NCI-H187 treated with DMSO at 0.1 percent for 48 hours (cell line): ENCODE measurements around the gene ITIH5.

ENCODE experiments used
- DNase-seq: peaks from one replicate; lab custom pipeline; 2025; lab: John Stamatoyannopoulos, UW

The ITIH5 gene

DNA sequence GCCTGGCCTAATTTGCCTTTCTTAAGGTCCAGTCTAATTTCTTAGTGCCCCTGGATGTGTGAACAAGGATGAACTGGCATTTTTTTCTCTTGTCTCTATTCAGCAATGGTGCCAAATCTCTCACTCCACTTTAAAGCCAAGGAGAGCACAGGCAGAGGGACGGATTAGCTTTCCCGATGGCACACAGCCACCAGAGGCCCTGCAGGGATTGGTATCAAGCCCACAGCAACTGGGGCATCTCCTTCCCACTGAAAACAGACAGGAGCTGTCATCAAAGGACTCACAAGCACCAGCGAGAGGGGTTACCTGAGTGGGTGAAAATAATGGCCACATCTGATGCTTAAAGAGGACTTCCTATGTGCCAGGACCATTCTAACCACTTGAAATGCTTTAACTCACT, 83.1 kb downstream of the ITIH5 start:
- DNase-seq, result no peak

DNA sequence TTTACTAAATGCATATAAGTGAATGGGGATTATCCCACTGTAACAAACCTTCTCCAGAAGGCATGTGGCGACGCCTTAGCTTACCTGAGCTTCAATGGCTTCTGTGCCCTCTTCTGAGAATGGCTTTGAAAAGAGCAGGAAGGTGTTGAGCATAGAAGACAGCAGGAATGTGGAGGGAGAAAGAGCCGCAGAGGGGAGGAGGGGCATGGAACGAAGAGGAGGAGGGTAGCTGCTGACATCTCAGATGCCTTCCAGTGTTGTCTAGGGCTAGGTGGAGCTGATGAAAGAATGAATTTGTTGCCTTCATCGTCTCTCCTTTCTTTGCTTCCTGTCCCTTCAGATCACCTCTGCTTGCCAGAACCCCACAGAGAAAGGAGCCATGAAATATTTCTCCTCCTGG, 86.2 kb downstream of the ITIH5 start:
- DNase-seq, result no peak

DNA sequence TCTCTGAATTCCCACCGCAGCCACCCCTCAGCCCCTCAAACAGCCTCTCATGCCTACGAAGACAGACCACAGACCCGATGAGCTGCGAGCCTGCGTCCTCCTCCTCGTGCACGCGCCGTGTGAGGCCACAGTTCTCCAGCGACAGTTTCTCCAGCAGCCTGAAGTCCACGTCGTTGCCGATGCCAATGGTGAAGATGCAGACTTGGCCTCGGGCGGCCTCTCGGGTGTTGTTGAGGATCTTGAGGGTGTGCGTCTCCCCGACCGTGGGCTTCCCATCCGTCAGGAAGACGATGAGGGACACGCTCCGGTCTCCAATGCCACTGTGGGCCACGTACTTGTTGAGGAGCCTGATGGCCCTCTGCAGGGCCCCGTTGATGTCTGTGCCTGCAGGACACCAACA, 87.1 kb downstream of the ITIH5 start:
- DNase-seq, result no peak

DNA sequence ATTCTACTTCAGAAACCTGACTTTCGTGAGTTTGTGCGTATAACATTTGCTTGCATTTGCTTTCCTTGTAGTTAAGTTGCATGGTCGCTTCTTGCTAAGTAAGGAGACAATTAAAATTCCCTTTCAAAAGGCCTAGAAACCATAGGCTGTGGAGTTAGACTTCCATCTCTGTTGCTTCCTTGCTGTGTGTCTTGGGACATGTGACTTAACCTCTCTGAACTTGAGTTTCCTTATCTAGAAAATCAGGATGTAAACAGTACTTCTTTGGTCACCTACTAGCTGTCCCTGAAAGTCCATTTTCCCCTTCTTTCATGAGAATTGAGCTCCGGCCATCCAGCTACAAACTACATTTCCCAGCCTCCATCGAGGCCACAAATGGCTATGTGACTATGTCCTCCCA, 89.2 kb downstream of the ITIH5 start:
- no peak for DNase-seq

DNA sequence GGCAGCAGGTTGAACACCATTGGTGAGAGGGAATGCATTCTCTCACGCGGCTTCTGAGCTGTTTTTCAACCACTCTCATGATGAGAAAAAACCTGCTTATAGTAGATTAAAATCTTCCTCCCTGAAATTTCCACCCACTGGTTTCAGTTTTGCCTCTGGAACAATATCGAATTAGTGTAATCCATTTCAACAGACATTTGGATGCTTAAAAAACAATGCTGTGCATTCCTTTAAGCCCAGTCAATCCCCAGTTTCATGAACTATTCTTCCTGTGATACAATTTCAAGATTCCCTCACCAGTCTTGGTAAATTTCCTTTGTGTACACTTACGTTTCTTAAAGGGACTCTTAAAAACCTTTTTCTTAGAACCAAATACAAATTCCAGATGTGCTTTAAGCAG, 89.6 kb downstream of the ITIH5 start:
- no peak for DNase-seq

DNA sequence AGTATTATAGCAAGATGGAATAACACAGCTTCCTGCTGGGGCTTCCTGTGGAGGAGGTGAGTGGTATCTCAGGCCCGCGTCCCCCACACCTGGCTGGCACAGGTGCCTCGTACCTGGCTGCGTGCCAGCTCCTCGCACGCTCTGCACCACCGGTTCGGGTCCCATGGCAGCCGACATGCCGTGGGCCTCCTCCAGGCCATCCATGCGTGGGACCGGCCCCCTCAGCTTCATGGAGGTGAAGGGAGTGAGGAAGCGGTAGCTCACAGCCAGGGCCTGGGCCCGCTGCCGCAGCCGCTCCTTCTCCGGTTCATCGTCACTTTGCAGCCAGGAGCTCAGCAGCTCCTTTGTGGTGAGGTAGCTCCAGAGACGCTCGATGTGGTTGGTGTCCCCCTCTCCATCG, 90.4 kb downstream of the ITIH5 start:
- DNase-seq, result no peak

DNA sequence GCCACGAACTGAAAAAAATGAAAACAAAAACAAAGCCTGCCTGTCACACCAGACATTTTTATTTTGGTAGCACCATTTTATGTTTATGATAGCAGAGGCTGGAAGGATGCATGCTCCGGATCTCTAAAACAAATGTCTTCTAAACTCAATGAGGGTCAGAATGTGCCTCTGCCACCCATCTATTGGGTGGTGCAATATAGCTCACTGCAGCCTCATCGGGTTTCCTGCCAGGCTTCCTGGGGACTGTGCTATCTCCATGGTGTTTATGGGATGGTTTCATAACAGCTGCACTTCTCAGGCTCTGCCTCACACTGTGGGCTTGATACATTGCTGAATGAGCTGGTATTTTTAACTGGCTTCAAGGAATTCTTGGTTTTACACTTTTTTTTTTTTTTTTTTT, 94.4 kb downstream of the ITIH5 start:
- no peak for DNase-seq

DNA sequence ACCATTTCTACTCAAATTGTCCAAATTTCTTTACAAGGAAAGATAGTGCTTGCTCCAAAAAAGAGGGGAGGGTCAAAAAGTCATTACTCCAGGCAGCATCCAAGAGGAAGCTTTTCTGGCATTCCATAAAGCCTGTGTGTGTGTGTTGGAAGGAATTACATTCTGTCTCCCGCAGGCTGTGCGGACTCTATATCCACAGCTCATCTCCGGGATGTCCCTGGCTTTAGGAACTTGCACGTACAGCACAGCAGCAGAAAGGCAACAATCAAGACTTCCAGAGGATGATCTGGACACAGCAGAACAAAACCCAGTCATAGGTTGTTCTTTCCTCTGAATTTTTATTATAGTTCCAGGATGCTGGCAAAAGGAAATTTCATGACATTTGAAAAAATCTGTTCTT, 94.8 kb downstream of the ITIH5 start:
- no peak for DNase-seq

DNA sequence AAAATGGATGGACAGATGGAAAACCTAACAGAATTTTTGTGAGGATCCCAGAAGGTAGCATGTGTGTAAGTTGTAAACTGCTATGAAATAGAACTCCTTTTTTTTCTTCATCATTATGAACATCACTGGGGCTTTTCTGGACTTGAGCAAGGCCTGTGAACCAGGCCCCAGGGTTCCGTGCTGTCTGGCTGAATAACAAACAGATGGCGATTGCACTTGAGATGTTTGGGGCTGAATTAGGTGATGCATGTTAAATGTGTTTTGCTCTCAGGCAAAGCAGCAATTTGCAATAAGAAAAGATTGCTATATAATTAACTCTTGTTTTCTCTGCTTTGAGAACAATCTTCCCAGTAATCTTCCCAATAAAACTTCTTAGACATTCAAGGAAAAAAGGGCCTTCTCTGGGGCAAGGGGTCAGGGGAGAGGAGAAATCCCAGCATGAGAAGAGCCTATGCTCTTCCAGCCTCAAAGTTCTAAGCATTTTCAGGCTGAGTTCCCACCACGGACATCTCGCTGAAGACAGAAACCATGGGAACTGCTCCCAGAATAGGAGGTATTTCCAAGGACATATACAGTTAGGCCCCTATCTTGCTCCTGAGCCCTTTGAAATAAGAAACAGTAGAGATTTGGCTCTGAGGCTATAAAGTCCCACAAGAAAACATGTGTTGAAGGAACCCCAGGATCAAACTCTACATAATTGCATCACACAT, 98.7 kb downstream of the ITIH5 start:
- no peak for DNase-seq

DNA sequence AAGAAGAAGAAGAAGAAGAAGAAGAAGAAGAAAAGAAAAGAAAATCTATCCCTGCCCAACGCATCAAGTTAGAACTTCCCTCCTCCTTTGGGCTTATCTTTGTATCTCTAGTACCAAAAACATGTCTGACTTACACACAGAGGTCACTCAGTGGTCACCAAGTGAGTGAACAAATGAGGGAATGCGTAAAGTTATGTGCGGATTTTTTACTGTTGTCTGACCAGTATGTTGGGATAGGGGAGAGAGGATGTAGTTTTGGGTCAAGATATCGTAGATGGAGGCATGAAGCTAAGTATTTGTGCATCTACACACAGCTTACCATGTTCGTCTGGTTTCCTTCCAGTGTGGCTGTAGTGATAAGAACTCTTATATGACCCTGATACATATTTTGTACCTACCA, 99.9 kb downstream of the ITIH5 start:
- no peak for DNase-seq

DNA sequence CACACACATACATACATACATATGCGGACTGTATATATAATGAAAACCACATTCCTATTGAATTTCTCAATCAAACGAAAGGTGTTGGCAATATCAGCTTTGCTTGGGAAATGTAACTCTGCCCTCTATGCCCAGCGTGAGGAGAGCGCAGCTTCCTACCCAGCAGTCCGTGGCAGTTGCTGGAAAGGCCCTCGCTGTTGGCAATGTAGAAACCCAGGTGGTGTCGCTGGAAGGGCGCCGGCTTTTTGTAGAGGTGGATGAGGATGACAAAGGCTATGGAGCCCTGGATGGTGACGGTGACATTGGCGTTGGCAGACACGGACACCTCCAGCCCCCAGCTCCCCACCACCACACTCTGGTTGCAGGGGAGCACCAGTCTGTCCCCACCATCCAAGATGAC, 100.9 kb downstream of the ITIH5 start:
- DNase-seq, result no peak

DNA sequence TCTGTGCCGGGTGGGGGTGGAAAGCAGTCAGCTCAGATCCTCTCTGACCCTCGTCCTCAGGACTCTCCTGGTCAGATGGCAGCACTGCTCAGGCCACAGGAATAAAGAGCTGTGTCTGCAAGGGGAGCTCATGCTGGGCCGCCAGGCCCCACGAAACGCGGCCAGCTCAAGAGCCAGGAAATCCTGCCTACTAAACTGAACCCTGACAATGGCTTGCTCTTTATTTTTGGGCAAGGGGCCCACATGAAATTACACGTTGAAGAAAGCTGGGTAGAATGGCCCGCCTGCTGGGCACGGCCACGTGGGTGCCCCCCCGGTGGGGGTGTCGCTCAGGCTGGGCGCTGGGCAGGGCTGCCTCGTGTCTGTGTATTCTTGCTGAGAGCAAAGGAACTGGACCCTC, 103.0 kb downstream of the ITIH5 start:
- no peak for DNase-seq

DNA sequence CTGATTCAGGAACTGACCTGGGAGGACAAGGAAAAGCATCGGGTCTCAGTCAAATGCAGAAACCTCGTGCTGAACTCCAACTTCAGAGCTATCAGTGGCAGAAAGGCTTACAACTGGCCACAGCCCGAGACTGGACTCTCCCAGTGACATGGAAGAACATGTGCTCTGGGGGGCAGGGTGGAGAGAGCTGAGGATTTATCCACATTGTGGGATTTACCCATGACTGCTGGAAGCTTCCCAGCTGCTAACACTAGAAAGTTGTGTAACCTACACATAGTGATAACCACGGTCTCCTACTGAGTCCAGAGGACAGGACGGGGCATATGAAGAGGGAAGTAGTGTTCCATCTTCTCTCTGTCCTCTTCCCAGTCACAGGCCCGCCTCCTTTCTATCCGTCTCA, 103.4 kb downstream of the ITIH5 start:
- DNase-seq, result no peak

DNA sequence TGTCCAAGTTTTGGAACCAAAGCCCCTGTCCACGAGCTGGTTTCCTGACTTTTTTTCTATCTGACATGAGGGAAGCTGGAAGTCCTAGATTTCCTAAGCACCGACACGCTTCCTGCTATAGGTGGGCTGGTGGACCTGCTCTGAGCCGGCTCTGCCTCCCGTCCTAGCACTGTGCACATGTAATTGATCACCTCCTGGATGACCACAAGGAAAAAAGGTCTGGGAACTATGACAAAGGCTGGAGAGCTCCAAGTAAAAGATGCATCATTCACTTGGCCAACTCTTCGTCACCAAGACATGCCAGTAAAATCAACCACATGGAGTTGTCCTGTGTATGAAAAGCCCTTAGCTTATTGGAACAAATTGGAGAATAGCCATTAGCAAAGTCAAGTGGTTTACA, 104.8 kb downstream of the ITIH5 start:
- no peak for DNase-seq

DNA sequence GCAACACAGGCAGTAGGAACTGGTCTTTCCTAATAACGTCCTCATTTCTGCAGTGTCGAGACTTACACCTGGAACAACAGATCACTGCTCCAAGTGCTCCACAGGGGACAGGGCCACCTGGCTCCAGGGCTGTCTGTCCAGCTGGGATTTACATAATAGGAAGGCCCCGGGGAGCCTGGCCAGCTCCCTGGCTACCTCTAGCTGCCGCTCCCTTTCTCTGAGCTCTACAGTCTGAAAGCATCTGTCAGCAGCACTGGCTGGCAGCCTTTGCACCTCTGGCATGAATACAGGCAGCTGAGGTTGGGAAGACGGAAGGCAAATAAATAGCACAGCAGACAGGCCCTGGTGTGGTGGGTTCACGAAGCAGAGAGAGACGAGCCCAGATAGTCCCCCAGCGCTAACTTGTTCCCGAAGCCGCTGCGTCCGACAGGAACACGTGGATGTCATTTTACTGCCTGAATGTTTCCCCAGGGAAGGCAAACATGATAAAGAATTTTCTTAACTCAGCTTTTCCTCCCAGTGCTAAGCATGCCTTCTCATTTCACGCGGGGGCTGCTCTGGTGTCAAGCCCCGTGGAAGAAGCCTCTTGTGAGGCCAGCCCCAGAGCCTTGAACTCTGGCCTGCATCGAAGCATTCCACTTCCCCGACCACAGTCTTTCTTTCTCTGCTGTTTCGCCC, 105.4 kb downstream of the ITIH5 start:
- no peak for DNase-seq

DNA sequence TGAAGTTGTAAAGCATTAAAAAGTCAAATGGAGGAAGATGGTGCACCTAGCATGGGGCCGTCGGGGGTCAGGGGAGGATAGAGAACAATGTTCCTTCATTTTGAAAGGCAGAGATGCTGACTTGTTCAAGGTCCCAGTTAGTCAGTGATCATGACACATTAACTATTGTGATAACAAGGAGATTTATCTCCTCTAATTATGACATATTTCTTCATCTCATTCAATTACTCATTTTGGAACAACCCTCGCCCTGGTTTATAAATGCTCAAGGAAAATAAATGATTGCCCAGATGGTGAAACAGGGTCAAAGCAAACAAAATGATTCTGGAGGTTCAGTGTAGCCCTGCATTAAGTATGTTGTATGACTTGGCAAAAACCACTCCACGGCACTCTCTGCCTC, 106.2 kb downstream of the ITIH5 start:
- DNase-seq, result no peak

DNA sequence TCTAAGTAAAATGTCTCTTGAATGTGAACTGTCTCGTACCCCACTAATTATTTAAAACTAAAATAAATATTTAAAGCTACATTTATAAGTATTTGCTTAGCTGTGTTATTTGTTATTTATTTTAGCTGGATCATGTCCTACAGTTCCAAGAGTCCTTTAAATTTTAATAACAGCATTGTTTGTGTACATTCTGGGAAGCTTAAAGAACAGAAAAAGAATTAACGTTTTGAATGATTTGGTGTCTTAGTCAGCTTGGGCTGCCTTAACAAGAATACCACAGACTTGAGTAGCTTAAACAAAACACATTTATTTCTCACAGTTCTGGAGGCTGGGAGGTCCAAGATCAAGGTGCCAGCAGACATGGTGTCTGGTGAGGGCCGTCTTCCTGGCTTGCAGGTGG, 107.4 kb downstream of the ITIH5 start:
- DNase-seq, result no peak

DNA sequence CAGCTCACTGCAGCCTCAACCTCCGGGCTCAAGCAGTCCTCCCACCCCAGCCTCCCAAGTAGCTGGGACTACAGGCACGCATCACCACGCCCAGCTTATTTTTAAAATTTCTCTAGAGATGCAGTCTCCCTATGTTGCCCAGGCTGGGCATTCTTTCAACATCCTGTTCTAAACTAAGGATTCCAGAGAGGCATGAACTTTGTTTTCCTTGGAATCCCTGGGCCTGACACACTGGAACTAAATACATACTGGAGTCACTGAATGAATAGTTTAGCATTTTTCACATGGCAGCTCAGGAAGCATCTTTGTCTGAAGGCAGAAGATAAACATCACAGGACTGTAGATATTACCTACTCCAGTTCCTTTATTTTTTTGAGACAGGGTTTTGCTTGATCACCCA, 108.7 kb downstream of the ITIH5 start:
- DNase-seq, result no peak

DNA sequence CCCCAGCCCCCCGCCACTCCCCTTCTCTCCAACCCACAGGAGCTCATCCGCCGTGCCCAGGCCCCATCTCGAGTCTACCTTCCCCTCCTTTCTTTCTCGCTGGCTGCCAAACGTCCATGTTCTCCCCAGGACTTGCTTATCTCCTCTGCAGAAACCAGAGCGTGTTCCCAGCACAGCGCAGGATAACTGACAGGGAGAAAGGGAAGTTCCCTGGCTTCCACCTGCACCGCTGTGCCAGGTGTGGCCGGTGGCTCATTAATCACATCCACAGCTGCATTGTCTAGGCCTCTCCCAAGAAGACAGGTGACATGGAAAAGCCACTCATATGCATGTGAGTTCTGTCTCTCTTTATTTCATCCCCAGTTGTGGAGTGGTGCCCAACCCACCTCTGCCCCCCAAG, 113.2 kb downstream of the ITIH5 start:
- no peak for DNase-seq

DNA sequence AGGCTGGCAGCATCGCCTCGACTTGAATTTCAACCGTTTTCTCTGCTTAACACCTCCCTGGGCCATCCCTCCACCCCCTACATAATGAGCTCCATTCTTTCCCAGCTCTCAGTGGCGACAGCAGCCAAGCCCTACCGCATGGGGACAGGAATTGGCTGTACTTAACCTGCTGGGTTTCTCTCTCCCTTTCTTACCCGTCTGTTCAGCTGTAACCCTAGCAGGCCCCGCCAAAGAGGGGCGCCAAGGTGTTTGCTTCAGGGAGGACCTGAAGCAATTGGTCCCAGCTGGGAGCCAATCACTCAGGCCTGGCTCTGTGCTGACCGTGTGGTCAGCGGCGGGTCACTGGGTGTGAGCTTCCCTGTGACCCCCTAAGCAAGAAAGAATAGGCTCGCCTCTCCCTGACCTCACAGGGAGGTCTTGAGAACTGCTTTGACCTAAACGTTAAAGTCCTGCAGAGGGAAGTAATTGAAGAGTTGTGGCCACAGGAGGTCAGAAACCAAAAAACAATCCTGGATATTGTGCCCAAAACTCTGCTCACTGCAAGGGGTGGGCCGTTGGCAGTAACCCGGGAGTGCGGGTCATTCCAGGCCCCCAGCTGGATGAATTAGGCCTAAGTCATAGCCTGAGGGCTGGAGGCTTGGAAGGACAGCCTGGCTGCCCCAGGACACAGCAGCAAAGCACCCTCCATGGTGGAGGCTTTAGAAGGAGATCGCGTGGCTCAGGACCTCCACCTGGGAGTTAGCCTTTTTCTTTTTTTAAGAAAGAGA, 114.6 kb downstream of the ITIH5 start:
- DNase-seq, result no peak

DNA sequence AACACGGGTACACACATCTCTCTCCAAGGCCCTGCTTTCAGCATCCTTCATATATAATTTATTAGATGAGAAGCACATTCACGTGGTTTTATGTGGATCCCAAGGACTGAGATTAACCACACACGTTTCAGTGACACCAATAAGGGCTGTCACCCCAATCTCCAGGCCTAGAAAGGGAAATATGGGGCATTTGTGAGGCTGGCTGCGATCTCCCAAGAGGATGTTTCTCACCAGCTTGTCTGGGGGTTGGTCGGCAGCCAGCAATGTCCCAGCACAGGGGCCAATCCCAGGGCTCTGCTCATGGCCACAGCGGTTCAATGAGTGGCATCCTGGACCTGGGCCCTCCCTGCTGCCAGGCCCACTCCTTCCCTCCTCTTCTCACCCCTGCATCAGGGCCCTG, 115.5 kb downstream of the ITIH5 start:
- no peak for DNase-seq

DNA sequence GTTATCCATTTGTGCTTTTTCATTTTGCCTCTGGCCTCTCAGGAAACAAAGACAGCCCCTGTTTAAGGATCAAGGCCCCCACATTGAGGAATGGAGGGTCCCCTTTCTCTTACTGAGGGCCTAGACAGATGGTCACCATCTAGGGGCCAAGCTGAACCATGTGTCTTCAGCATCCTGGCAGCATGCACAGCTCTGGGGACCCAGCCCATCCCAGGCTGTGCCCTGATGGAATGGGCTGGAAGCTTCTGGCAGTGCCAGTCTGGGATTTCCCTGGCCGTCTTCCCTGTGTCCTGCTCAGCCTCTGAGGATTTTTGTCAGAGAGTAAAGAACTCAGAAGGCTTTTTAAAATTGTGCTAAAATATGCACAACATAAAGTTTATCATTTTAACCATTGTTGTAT, 116.8 kb downstream of the ITIH5 start:
- no peak for DNase-seq

DNA sequence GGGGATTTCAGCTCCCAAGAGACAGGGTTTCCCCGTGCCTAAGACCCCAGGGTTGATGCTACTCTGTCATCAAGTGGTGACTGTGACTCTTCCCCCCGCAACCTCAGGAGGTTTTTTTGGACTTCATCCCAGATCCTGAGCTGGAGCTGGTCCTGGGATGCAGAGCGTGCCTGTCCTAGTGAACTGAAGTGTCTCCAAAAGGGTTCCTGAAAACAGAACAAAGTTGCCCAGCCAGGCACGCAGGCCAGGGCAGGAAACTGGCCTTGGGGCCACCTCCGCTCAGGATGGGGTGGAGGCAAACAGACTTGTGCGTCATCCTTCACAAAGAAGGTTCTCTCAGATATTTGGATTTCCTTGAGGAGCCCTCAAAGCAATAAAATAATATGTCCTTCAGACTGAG, 118.9 kb downstream of the ITIH5 start:
- no peak for DNase-seq
